ENCODE measurements around the gene TLE7. TPM values are rescaled to one million over a fixed set of nuclear protein-coding genes. Genes with fewer than 3 reads are reported as not detected.
A peak's percentile ranks its signal among the peaks of the same experiment; 100 is the strongest.

Gene TLE7
- total RNA-seq, 1 donor from 2014 or later, result not detected

DNA sequence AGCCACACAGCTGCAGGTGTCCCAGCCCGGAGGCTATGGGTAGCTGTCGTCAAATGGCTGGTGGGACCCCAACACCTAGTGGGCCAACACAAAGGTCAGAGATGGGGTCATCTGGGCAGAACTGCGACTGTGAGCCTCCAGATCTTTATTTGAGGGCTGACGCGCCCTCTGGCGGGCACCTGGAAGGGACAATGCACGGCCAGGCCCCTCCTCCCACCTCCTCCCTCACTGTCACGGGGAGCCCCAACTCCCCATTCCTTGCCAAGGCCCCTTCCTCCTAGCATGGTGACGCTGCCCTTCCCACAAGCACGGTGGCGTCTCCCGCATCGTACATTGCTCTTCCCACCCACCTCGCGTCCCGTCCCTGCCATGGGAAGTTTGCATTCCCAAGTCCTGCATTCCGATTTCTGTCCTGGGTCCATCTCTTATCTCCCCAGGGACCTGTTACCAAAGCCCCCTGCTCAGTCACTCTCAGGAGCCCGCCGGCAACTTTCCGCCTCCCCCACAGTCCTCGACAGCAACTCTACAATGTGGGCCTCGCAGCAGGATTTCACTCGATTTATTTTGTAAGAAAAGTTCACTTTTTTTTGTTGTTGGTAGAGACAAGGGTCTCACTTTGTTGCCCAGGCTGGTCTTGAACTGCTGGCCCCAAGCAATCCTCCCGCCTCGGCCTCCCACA lies 1.0 kb downstream of the TLE7 start:
- Mint-ChIP-seq H3K4me1 (no peaks in the 10 kb centered on the region), H3K4me3 (no peak overlapping the region), H3K36me3 (ENCODE audit: low read depth) (peaks cover 7% of the 10 kb centered on the region), H3K27ac (ENCODE audit: unreplicated experiment) (no peak overlapping the region), H3K9me3 (peaks cover 12% of the 10 kb centered on the region), H3K27me3 (ENCODE audit: low read depth) (peaks cover 45% of the 10 kb centered on the region)
- TF ChIP-seq, protein P1, sequence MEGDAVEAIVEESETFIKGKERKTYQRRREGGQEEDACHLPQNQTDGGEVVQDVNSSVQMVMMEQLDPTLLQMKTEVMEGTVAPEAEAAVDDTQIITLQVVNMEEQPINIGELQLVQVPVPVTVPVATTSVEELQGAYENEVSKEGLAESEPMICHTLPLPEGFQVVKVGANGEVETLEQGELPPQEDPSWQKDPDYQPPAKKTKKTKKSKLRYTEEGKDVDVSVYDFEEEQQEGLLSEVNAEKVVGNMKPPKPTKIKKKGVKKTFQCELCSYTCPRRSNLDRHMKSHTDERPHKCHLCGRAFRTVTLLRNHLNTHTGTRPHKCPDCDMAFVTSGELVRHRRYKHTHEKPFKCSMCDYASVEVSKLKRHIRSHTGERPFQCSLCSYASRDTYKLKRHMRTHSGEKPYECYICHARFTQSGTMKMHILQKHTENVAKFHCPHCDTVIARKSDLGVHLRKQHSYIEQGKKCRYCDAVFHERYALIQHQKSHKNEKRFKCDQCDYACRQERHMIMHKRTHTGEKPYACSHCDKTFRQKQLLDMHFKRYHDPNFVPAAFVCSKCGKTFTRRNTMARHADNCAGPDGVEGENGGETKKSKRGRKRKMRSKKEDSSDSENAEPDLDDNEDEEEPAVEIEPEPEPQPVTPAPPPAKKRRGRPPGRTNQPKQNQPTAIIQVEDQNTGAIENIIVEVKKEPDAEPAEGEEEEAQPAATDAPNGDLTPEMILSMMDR (conservative IDR thresholded peaks at IDR 0.05), result peak; percentile 38
- DNase-seq (ENCODE audit: low read depth, low spot score), result no peak

DNA sequence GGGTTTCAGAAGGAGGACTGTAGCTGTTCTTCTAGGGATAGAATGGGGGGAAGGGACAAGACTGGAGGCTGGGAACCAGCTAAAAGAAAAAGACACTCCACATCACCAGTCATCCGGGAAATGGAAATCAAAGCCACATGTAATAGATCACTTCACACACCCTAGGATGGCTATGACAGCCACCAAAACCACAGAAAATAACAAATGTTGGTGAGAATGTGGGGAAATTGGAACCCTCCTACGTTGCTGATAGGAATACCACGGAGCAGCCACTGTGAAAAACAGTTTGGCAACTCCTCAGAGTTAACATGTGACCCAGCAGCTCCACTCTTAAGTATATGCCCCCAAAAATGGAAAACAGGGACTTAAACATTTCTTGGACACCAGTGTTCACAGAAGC lies 2.3 kb downstream of the TLE7 start:
- no peaks in the 10 kb centered on the region for H3K4me1 Mint-ChIP-seq
- no peak overlapping the region for H3K4me3 Mint-ChIP-seq
- peaks cover 48% of the 10 kb centered on the region for H3K27me3 Mint-ChIP-seq (ENCODE audit: low read depth)
- DNase-seq (ENCODE audit: low read depth, low spot score), result no peak
- peaks cover 7% of the 10 kb centered on the region for H3K9me3 Mint-ChIP-seq
- H3K27ac Mint-ChIP-seq (ENCODE audit: unreplicated experiment), result no peak overlapping the region
- TF ChIP-seq, protein P1 (conservative IDR thresholded peaks at IDR 0.05), result no peak
- peaks cover 5% of the 10 kb centered on the region for H3K36me3 Mint-ChIP-seq (ENCODE audit: low read depth)

DNA sequence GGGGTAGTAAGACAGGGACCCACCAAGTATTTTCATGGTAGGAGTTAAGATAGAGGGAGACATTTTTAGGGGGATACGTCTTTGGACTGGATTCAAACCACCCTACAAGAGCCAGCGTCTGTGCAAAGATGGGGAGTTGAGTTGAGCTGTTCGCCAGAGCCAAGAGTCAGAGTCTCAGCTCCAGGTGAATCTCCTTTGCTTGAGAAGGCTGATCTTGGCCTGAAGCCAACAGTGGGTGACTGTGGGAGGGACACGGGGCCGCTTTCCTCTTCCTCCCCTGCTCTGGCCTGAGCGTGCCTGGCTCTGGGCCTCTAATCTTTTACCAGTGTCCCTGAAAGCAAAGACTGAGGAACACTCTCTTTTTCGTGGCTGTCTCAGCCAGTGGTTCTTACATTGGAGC lies 5.4 kb downstream of the TLE7 start:
- H3K27me3 Mint-ChIP-seq (ENCODE audit: low read depth), result peaks cover 58% of the 10 kb centered on the region
- no peaks in the 10 kb centered on the region for H3K9me3 Mint-ChIP-seq
- no peak for DNase-seq (ENCODE audit: low read depth, low spot score)
- H3K4me1 Mint-ChIP-seq, result no peaks in the 10 kb centered on the region
- H3K4me3 Mint-ChIP-seq, result no peak overlapping the region
- H3K36me3 Mint-ChIP-seq (ENCODE audit: low read depth), result no peaks in the 10 kb centered on the region
- TF ChIP-seq, protein P1 (conservative IDR thresholded peaks at IDR 0.05), result no peak
- no peak overlapping the region for H3K27ac Mint-ChIP-seq (ENCODE audit: unreplicated experiment)

DNA sequence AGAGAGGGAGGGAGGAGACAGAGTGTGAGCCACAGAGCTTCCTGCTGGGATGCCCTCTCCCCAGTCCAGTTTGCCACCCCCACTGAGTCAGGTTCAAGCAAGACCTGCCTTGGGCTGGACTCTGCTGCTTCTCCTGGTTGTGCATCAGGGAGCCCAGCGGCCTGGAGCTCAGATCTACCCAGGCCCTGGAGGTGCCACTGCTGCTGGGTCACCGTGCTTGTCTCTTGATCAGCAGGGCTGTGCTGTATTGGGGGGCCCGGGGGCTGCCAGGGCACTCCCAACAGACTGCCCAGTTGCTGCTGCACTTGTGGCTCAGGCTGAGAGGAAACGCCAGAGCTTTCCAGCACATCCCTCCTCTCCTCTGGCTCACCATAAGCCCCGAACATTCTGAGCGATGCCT lies 8.9 kb downstream of the TLE7 start:
- no peak for DNase-seq (ENCODE audit: low read depth, low spot score)
- no peaks in the 10 kb centered on the region for H3K36me3 Mint-ChIP-seq (ENCODE audit: low read depth)
- H3K9me3 Mint-ChIP-seq, result no peaks in the 10 kb centered on the region
- TF ChIP-seq, protein P1 (conservative IDR thresholded peaks at IDR 0.05), result no peak
- H3K27ac Mint-ChIP-seq (ENCODE audit: unreplicated experiment), result no peak overlapping the region
- H3K4me3 Mint-ChIP-seq, result no peak overlapping the region
- no peaks in the 10 kb centered on the region for H3K4me1 Mint-ChIP-seq
- H3K27me3 Mint-ChIP-seq (ENCODE audit: low read depth), result peaks cover 66% of the 10 kb centered on the region

DNA sequence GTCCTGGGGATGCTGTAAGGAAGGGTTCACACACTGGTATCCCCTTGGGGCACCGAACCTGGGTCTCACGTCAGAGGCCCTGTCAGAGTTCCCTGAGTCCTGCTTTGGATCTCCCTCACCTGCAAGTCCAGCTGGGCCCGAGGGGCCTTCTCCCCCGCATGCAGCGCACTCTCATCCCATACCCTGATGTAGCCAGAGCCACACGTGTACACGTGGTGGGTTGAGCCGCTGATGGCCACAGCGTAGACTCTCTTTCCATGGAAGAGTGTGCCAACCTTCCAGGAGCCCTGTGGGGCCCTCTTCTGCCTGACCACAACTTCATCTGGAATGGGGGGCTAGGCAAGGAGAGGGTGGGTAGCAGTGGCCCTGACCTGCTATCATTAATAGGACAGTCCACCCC lies 9.9 kb downstream of the TLE7 start:
- Mint-ChIP-seq H3K9me3 (no peaks in the 10 kb centered on the region), H3K36me3 (ENCODE audit: low read depth) (no peaks in the 10 kb centered on the region), H3K4me1 (no peaks in the 10 kb centered on the region), H3K27ac (ENCODE audit: unreplicated experiment) (no peak overlapping the region), H3K4me3 (no peak overlapping the region), H3K27me3 (ENCODE audit: low read depth) (peaks cover 65% of the 10 kb centered on the region)
- DNase-seq (ENCODE audit: low read depth, low spot score), result no peak
- TF ChIP-seq, protein P1 (conservative IDR thresholded peaks at IDR 0.05), result no peak

Measured in neural crest cell (in vitro differentiated cells).